NCI-H1092 (cell line): ENCODE measurements around the gene RGS3.

Experiments
- DNase-seq: peaks from one replicate; lab custom pipeline; 2025; lab: John Stamatoyannopoulos, UW

Gene RGS3

GRCh38 chr9:113465599-113466140, 2.1 kb downstream of the RGS3 start:
- no peak for DNase-seq

- no peak for DNase-seq
These were observed 3.7 kb downstream of the RGS3 start for GRCh38 chr9:113467183-113467582.

DNA sequence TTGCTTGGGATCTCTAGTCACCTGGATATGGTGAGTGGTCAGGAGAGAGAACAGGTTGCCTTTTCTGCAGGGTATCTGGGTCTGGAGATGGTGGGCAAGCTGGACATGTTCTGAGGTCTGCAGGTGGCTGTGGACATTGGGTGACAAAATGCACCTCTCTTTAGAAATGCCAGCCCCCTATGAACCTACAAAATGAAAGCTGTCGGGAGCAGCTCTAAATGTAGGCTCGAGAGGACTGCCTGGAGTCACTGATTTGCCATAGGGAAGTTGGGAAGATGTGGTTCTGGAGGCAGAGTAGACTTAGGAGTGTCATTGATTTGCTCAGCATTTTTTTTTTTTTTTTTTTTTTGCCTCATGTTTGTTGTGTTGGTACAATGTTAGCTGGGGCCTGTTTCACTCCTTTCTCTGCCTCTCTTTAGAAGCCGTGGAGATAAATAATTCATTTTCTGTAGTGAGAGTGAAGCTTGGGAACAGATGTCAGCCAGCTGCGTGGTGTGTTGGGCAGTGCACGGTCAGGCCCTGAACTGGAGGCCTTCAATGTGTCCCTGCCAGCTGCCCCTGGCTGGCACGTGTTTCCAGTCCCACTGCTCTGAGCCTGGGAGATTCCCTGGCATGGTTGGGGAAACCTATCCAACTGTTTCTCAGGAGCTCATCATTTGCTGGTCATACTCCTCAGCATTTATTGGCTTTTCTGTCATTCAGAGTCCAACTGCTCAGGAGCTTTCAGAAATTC, 5.4 kb downstream of the RGS3 start:
- DNase-seq, result peak; percentile 19

- no peak for DNase-seq
These were observed 7.6 kb downstream of the RGS3 start for GRCh38 chr9:113471143-113471542.

DNA sequence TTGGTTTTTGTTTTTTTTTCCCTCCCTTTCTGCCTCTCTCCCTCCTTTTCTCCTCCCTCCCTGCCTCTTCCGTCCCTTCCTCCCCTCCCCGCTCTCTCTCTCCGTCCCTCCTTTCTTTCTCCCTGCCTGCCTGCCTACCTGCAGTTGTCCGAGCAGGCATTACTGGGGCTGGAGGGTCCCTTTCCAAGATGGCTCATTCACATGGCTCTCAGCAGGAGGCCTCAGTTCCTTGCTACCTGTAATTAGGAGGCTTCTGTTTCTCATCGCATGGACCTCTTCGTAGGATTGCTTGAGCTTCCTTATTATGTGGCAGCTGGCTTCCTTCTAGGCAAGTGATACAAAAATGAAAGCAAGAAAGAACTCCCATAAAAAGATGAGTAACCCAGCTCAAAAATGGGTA, 8.0 kb downstream of the RGS3 start:
- DNase-seq, result no peak

- no peak for DNase-seq
These were observed 8.7 kb downstream of the RGS3 start for GRCh38 chr9:113472199-113472598.

DNA sequence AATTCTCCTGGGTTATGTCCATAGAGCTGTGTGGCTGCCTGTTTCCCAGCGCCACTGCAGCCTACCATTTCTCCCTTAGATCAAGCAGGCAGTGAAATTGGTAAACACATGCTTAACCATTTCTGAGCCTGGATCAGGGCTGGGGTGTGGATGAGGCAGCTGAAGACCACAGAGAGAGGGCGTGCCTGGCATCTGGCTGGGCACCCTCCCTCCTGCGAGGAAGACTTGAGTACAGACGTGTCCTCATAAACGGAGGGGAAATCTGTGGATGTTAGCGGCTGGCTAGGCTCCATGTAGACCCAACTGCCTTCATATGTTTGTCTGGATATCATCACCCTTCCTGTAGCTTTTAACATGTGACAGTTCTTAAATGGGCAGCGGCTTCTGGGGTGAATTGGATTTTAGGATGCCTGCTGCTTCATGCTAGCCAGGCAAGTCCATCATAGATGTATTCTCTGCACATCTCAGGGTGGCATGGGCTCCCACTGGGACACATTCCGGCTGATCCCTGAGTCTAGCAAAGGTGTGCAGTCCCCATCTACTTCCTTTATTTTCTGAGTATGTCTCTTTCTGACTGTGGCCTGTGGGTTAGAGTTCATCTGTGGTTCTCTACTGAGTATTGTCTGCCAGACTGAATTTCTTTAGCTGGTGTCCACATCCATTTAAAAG, 11.0 kb downstream of the RGS3 start:
- no peak for DNase-seq

GRCh38 chr9:113475031-113475430, 11.5 kb downstream of the RGS3 start:
- DNase-seq, result no peak

DNA sequence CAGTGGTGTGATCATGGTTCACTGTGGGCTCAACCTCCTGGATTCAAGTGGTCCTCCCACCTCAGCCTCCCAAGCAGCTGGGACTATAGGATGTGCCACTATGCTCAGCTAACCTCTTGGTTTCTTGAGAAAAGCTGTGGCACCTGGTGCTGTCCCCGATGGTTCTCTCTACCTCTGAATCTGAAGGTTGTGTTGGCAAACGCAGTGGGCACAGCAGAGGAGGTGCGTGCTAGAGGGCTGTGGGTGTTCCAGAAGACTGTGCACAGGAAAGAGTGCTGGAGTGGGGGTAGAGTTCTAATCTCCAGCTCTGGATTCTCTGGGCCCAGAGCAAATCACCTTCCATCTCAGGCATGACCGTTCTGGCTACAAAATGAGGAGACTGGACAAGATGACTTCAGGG, 12.5 kb downstream of the RGS3 start:
- no peak for DNase-seq

DNA sequence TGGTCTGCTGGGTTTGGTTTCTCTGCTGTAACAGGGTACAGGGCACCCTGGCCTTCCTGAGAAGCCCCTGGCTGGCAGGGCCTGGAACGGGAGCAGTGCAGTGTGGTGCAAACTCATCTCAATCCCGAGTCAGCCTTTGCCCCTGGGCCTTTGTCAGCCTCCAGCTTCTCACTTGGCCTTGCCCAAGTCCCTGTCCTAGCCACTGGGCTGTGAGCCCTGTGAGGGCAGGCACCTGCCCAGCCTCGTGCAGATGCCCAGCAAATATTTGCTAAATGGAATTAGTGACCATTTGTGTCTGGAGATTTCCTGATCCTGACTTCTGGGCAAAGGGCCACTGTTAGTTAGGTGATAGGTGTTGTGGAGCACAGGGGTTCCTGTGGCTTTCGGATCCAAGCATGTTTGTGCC, 13.0 kb downstream of the RGS3 start:
- no peak for DNase-seq

DNA sequence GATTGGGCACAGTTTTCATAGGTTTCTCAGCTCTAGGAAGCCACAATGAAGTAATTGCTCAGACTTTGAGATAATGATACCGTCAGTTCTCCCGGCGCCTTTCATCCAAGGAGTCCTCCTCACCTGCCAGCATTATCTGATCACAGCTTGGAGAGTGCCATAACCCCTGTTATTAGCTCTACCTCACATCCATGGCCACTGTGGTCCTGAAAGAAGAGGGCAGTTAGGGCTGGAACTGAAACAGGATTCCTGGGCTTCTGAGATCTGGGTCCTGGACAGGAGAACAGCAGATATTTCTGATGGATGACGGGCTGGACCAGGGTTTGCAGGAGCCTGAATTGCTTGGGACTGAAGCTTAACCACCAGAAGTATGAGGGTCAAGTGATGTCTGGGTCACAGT, 13.5 kb downstream of the RGS3 start:
- no peak for DNase-seq

DNA sequence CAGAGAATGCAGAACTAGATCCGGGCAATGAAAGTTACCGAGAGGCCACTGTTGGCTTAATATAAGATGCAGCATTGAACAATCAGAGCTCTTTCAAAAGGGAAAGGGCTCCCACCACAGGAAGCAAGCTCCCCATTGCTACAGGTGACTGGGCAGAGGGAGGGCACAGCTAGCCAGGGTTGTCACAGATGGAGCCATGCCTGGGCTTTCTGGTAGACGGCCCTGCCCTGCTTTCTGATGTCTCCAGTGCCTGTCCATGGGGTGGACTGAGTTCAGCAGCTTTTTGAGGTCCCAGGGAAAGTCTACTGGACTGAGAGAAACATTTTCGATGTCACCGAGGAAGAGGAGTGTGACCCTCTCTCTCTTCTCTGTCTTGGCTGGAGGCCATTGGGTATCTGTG, 14.1 kb downstream of the RGS3 start:
- no peak for DNase-seq

GRCh38 chr9:113479174-113479621, 15.7 kb downstream of the RGS3 start:
- no peak for DNase-seq

GRCh38 chr9:113480612-113481011, 17.1 kb downstream of the RGS3 start:
- DNase-seq, result no peak

DNA sequence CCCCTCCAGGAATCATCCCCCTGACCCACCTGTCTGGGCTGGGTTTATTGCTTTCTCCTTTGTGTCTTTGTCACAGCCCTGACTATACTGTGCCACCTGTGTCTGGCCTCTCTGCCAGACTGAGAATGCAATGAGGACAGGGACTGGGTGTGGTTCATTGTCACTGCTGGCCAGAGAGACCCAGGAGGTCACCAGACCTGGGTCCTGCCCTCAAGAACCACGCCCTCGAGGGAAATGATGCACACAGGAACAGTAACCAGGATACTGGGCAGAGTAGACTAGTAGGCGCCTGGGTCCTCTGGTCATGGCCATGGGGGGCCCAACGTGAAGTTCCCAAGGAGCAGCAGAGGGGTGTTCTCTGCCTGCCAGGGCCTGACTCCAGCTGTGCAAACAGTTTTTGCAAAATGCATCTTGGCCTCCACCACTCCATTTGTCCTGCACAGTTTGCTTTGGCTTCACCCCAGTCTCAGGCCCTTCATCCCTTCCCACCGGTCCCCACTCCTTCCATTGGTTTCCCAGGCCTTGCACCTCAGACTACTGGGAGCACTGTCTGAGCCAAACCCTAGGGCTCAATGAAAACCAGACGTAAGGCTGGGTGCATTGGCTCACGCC, 17.8 kb downstream of the RGS3 start:
- peak; percentile 82 for DNase-seq

- no peak for DNase-seq
These were observed 18.8 kb downstream of the RGS3 start for GRCh38 chr9:113482341-113482740.

DNA sequence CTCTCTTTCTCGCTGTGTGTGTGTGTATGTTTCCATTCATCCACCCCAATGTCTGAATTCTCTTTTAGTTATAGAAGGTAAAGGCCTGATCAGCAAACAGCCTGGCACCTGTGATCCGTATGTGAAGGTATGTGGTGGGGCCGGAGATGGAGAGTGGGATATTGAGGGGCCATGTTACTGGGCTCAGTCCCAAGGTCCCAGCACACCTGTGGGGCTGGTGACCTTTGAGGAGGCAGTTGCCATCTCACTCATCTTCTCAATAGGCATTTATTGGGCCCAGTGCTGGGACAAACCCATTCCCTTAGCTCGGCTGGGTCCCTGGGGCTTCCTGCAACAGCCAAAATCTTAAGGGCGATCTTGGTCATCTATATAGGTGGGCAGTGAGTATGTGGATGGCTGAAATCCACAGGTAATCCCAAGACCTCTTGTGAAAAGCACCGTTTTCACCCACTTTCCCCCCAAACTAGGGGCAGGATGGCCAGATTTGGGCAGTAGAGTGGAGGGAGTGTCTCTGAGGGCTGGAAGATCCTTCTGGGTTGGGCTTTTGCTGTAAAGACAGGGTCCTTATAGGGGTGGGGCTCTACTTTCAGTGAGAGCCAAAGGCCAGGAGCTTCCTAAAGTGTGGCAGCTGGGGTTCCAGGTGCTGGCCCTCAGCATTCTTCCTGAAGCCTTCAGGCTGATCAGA, 19.6 kb downstream of the RGS3 start:
- DNase-seq, result no peak

DNA sequence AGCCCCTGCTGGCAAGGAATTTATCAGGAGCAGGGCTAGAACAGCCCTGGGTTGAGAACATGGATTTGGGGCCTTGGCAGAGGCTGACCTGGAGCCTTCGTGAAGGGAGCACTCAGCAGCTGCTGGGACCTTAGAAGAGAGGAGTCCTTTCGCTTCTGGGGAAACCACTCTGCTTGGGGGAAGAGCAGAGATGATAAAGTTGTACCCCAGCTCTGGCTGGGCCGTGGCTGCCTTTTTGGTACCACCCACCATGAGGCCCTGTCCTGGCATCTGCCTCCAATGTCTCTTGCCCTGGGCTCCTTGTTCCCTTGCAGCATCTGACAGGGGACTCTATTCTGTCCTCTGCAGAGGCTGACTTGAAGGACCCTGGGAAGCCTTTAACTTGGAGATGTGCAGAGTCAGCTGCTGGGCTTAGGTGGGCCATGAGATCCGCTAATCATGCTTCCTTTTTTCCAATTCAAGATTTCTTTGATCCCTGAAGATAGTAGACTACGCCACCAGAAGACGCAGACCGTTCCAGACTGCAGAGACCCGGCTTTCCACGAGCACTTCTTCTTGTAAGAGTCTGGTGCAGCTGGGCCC, 20.2 kb downstream of the RGS3 start:
- no peak for DNase-seq

DNA sequence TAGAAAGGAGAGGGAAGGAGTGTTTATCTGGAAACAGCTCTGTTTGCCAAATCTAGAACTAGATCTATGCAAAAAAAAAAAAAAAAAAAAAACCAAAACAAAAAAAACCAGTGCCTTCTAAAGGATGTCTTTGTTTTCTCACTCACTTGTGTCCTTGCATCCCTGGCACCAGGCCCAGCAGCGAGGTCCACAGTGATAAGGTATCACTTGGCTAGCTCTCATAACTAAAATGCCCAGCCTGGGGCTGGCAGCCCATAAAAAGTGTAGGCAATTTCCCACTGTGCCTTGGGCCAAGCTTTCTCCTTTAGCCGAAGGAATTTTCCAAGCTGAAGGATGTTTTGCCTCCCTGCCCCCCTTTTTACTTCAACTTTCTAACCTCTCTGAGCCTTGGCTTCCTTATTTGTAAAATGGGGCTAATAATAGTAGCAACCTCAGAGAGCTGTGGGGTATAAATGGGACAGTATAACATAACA, 20.8 kb downstream of the RGS3 start:
- DNase-seq, result peak; percentile 41

DNA sequence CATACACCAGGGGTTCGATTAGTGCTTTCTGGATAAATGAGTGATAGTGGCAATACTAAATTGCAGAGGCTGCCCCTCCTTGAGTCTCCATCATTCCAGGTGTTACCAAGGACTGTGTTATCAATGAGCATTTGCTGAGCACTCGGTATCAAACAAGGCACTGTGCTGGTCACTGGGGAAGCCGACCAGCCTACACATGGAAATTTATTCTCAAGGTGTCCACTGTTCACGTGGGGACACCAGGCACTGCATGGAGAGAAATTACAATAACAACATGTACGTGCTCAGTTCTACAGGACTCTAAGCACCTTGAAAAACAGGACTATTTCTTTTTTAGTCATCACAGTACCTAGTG, 22.2 kb downstream of the RGS3 start:
- no peak for DNase-seq

DNA sequence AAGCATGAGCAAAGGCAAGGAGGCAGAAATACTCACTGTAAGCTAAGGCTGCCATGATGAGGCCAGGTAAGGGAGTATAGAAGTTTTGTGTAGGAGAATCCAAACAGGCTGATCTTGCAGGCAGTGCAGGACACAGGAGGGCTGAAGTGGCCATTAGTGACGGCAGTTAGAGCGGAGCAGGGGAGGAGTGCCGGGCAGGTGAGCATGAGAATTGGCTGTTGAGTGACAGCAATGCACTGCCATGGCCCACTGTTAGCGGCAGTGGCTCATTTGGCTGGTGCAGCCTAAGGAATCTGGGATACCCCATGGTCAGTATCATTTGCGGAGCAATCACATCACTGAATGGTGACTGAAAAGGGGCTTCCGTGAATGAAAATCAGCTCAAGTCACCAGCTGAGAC, 22.8 kb downstream of the RGS3 start:
- DNase-seq, result no peak

- no peak for DNase-seq
These were observed 24.5 kb downstream of the RGS3 start for GRCh38 chr9:113488071-113488470.
